IMR-90 (cell line): Measurements from ENCODE around the gene C11orf21. TPM values are rescaled to one million over a fixed set of nuclear protein-coding genes. Genes with fewer than 3 reads are reported as not detected.

Experiments used
- ATAC-seq: fragments of 200-7000 bp; cut with Tn5 transposase; 2 replicates; pipeline ENCODE4 v1.9.1; 2020; ENCODE audit warnings: low read depth, mild to moderate bottlenecking, moderate library complexity
- BruUV-seq: library from RNA; stranded (reverse); fragments of 400-500 nt; replicated peaks from 2 replicates; lab custom pipeline; 2021; lab: Mats Ljungman, UMichigan
- CTCF ChIA-PET: fragments of 300-600 bp; formaldehyde crosslinking; extraction: SDS; loops from one replicate; lab custom pipeline; 2021; ENCODE audit warnings: antibody characterized with exemption; lab: Yijun Ruan, JAX
- POLR2A ChIA-PET: fragments of 300-600 bp; sonication (Branson Sonifier 250); formaldehyde crosslinking; loops from one replicate; lab custom pipeline; 2022; ENCODE audit warnings: antibody characterized with exemption; ENCODE audit not compliant: unreplicated experiment; lab: Charles Lee
- DNase-seq: peaks from one replicate; pipeline ENCODE4 v3.0.0; 2013
- H2AFZ ChIP-seq: replicated peaks from 2 replicates; pipeline ENCODE3; 2013; ENCODE audit warnings: low read length, mild to moderate bottlenecking; ENCODE audit not compliant: poor library complexity
- H2AK5ac ChIP-seq: 2 replicates; pipeline ENCODE4 v1.6.1; 2013; ENCODE audit warnings: low read depth, low read length, inconsistent platforms
- H2AK9ac ChIP-seq: replicated peaks from 2 replicates; pipeline ENCODE3; 2013; ENCODE audit warnings: mild to moderate bottlenecking, low read depth, low read length, moderate library complexity; ENCODE audit not compliant: poor library complexity
- H2BK120ac ChIP-seq: 2 replicates; pipeline ENCODE4 v1.6.1; 2013; ENCODE audit warnings: low read depth, low read length, inconsistent platforms
- H2BK15ac ChIP-seq: 3 replicates; pipeline ENCODE4 v1.6.1; 2013; ENCODE audit warnings: low read depth, low read length, inconsistent platforms
- H2BK20ac ChIP-seq: 2 replicates; pipeline ENCODE4 v1.6.1; 2013; ENCODE audit warnings: low read depth, mild to moderate bottlenecking, inconsistent platforms, low read length, moderate library complexity
- H2BK5ac ChIP-seq: 2 replicates; pipeline ENCODE4 v1.6.1; 2013; ENCODE audit warnings: mild to moderate bottlenecking, low read depth, low read length, inconsistent platforms; ENCODE audit not compliant: poor library complexity, severe bottlenecking
- H3K14ac ChIP-seq: replicated peaks from 2 replicates; pipeline ENCODE4 v1.6.1; 2013; ENCODE audit warnings: low read depth, low read length, inconsistent platforms
- H3K18ac ChIP-seq: 2 replicates; pipeline ENCODE4 v1.6.1; 2013; ENCODE audit warnings: low read depth, low read length, control low read depth
- H3K23ac ChIP-seq: 2 replicates; pipeline ENCODE4 v1.6.1; 2013; ENCODE audit warnings: low read depth, low read length, inconsistent platforms
- H3K27ac ChIP-seq: 2 replicates; pipeline ENCODE4 v1.5.1; 2013; ENCODE audit warnings: mild to moderate bottlenecking, control low read depth, low read length; ENCODE audit not compliant: insufficient read depth
- H3K27me3 ChIP-seq: 2 replicates; pipeline ENCODE4 v1.6.1; 2013; ENCODE audit warnings: low read length; ENCODE audit not compliant: control insufficient read depth, insufficient read depth
- H3K36me3 ChIP-seq: 2 replicates; pipeline ENCODE4 v1.6.1; 2013; ENCODE audit warnings: low read length, mixed read lengths; ENCODE audit not compliant: control insufficient read depth, insufficient read depth
- H3K4ac ChIP-seq: 2 replicates; pipeline ENCODE4 v1.6.1; 2013; ENCODE audit warnings: low read depth, low read length, inconsistent platforms
- H3K4me1 ChIP-seq: 2 replicates; pipeline ENCODE4 v1.6.1; 2013; ENCODE audit warnings: low read length, mixed read lengths; ENCODE audit not compliant: control insufficient read depth, insufficient read depth
- H3K4me2 ChIP-seq: 2 replicates; pipeline ENCODE4 v1.6.1; 2013; ENCODE audit warnings: low read depth, mild to moderate bottlenecking, control low read depth, low read length, moderate library complexity
- H3K4me3 ChIP-seq: 2 replicates; pipeline ENCODE4 v1.5.1; 2013; ENCODE audit warnings: low read depth, mild to moderate bottlenecking, control low read depth, low read length, moderate library complexity; ENCODE audit not compliant: insufficient read depth
- H3K56ac ChIP-seq: 2 replicates; pipeline ENCODE4 v1.6.1; 2013; ENCODE audit warnings: low read length, inconsistent platforms; ENCODE audit not compliant: insufficient read depth; ENCODE audit errors: extremely low read depth
- H3K79me1 ChIP-seq, 2 experiments: 2 replicates each; pipeline ENCODE4 v1.6.1; 2013; ENCODE audit warnings: low read length in 2 of 2, inconsistent platforms in 1 of 2, low read depth in 1 of 2
- H3K9ac ChIP-seq: 2 replicates; pipeline ENCODE4 v1.6.1; 2013; ENCODE audit warnings: low read depth, low read length, control low read depth
- H3K9me1 ChIP-seq: 2 replicates; pipeline ENCODE4 v1.6.1; 2013; ENCODE audit warnings: low read length, inconsistent platforms; ENCODE audit not compliant: insufficient read depth
- H3K9me3 ChIP-seq: 2 replicates; pipeline ENCODE4 v1.6.1; 2013; ENCODE audit warnings: low read length; ENCODE audit not compliant: control insufficient read depth, insufficient read depth
- H4K20me1 ChIP-seq: 2 replicates; pipeline ENCODE4 v1.6.1; 2013; ENCODE audit warnings: low read length, inconsistent platforms; ENCODE audit not compliant: insufficient read depth
- H4K5ac ChIP-seq: 2 replicates; pipeline ENCODE4 v1.6.1; 2013; ENCODE audit warnings: mild to moderate bottlenecking, low read depth, low read length, control low read depth
- H4K8ac ChIP-seq, 2 experiments: 2 replicates each; pipeline ENCODE4 v1.6.1; 2013; ENCODE audit warnings: low read depth in 2 of 2, low read length in 2 of 2, control low read depth in 1 of 2, inconsistent platforms in 1 of 2
- H4K91ac ChIP-seq: 2 replicates; pipeline ENCODE4 v1.6.1; 2013; ENCODE audit warnings: low read depth, low read length, inconsistent platforms; ENCODE audit not compliant: insufficient read depth
- BHLHE40 ChIP-seq: fragments of 150-350 bp; IDR thresholded peaks from 2 replicates; pipeline ENCODE4 v1.6.1; 2016; ENCODE audit warnings: mild to moderate bottlenecking, low read depth, low read length
- CEBPB ChIP-seq: IDR thresholded peaks from 2 replicates; pipeline ENCODE4 v1.6.1; 2012; ENCODE audit warnings: low read depth, low read length, improper control_type of control experiment
- MAFK ChIP-seq: IDR thresholded peaks from 2 replicates; pipeline ENCODE4 v1.6.1; 2012; ENCODE audit warnings: low read depth, low read length, improper control_type of control experiment
- MAZ ChIP-seq: IDR thresholded peaks from 2 replicates; pipeline ENCODE4 v1.6.1; 2012; ENCODE audit warnings: low read depth, mild to moderate bottlenecking, low read length, improper control_type of control experiment, moderate library complexity, borderline replicate concordance
- MXI1 ChIP-seq: IDR thresholded peaks from 2 replicates; pipeline ENCODE4 v1.6.1; 2012; ENCODE audit warnings: low read depth, mild to moderate bottlenecking, low read length, moderate library complexity, borderline replicate concordance
- NFE2L2 ChIP-seq: fragments of 150-350 bp; IDR thresholded peaks from 2 replicates; pipeline ENCODE4 v1.6.1; 2016; ENCODE audit warnings: low read depth, mild to moderate bottlenecking, low read length
- POLR2A ChIP-seq: IDR thresholded peaks from 2 replicates; pipeline ENCODE4 v1.6.1; 2012; ENCODE audit warnings: mild to moderate bottlenecking, low read depth, low read length
- RFX5 ChIP-seq: IDR thresholded peaks from 2 replicates; pipeline ENCODE4 v1.8.0; 2012; ENCODE audit warnings: low read depth, mild to moderate bottlenecking, low read length, moderate library complexity
- SMC3 ChIP-seq: fragments of 150-350 bp; IDR thresholded peaks from 2 replicates; pipeline ENCODE4 v1.6.1; 2016; ENCODE audit warnings: low read depth, mild to moderate bottlenecking, antibody characterized with exemption, low read length, moderate library complexity
- WGBS, 2 experiments: methylation state at CpG; one replicate each; pipeline versions ENCODE4 v1.1.5 to v1.1.7; 2013; ENCODE audit warnings: missing lambda C conversion rate in 2 of 2; ENCODE audit not compliant: insufficient read length in 1 of 2; ENCODE audit errors: extremely low coverage in 2 of 2; 5-methylcytosine and 5-hydroxymethylcytosine counted together
- dilution Hi-C: fragments of 300-500 bp; cut with HindIII; formaldehyde crosslinking; loops from one replicate; pipeline ENCODE4 v1.14.3; 2018; ENCODE audit warnings: low sequenced_read_pairs; ENCODE audit not compliant: unreplicated experiment
- in situ Hi-C: fragments of 300-500 bp; cut with MboI; formaldehyde crosslinking; loops from 3 replicates; pipeline ENCODE4 v1.14.3; 2019; ENCODE audit warnings: low sequenced_read_pairs, inconsistent platforms, mixed read lengths
- intact Hi-C: fragments of 100-400 bp; cut with micrococcal nuclease; formaldehyde crosslinking; loops from 2 replicates; pipeline ENCODE4 v1.10.0; 2022
- polyA plus RNA-seq, 3 experiments: library from polyadenylated mRNA; depleted of rRNA; stranded (reverse); fragments of >200 nt; gene quantifications; 2 replicates each; pipeline ENCODE4 v1.2.3, GENCODE V29; 2012; ENCODE audit warnings: low replicate concordance in 1 of 3
- total RNA-seq: library from RNA; depleted of rRNA; stranded (reverse); fragments of >200 nt; gene quantifications from 2 replicates; pipeline ENCODE4 v1.2.3, GENCODE V29; 2012
- TF ChIP-seq, protein P1 (sequence below): conservative IDR thresholded peaks from 2 replicates; pipeline ENCODE4 v1.5.1; 2012; ENCODE audit warnings: mild to moderate bottlenecking, low read depth, low read length, improper control_type of control experiment
- TF ChIP-seq, protein P2 (sequence below): fragments of 150-350 bp; IDR thresholded peaks from 2 replicates; pipeline ENCODE4 v1.6.1; 2016; ENCODE audit warnings: low read depth, mild to moderate bottlenecking, low read length, moderate library complexity, borderline replicate concordance

Gene C11orf21
- total and polyA plus RNA-seq, 2 of the 4 experiments (the other 2 are of a cell fraction): not detected

DNA sequence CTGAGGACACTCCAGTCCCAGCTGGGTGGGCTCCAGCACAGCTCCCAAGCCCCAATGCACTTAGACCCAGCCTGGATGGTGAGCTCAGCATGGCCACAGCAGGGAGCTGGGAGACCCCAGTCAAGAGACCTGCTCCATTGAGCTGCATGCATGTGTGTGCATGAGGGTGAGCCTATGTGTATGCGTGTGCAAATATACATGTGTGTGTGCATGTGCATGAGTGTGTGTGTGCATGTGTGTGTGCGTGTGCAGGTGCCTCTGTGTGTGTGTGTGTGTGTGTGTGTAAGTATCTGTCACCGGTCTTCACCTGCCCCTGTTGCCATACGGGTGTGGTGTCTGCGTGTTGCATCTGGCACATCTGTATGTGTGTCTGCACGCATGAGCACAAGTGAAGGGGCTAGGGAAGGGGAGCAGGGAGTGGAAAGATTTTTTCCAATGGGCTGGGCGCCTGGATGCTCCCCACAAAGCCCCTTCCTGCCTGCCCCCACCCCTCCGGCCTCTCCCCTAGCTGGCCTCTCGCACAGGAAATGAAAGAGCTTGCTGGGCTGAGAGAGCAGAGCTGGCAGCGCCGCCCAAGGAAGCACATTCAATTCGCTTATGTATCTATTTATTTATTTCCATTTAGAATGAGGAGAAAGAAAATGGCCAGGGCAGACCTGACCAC lies 4.2 kb upstream of the C11orf21 start:
- H3K27ac ChIP-seq: peak overlapping the region; percentile 98
- H4K20me1 ChIP-seq: peaks cover 3% of the 10 kb centered on the region; the same call in 1 of the 2 replicates
- H2BK5ac ChIP-seq: peak overlapping the region; percentile 81
- peak overlapping the region; percentile 98 for H2AK5ac ChIP-seq
- peak overlapping the region; percentile 96 for H2AK9ac ChIP-seq
- H3K9me3 ChIP-seq: no peaks in the 10 kb centered on the region
- H2BK15ac ChIP-seq: peak overlapping the region; percentile 76; the same call in 1 of the 3 replicates
- dilution Hi-C loops: no loop called here
- peak overlapping the region; percentile 93 for H2AFZ ChIP-seq
- H3K18ac ChIP-seq: peak overlapping the region; percentile 92
- H3K36me3 ChIP-seq: no peaks in the 10 kb centered on the region
- intact Hi-C loops: loop anchor here (1.0 to 2.0 kb wide), 5 partner anchors 73 to 225 kb away; partner anchors contain the start of gene TSSC4
- CTCF ChIA-PET: interaction anchor here (0.7 to 4.4 kb wide), 6 partner anchors 11 to 155 kb away, joined by 3 to 73 read pairs (median 3); no protein-coding TSS in a partner anchor
- no TSS peak for BruUV-seq
- peak overlapping the region; percentile 44; the same call in 1 of the 2 replicates for H2BK20ac ChIP-seq
- in situ Hi-C loops: no loop called here
- peak overlapping the region; percentile 85 for H2BK120ac ChIP-seq
- peak overlapping the region; percentile 87 for H3K4ac ChIP-seq
- peak overlapping the region; percentile 39; the same call in 1 of the 2 replicates for H3K56ac ChIP-seq
- no peaks in the 10 kb centered on the region for H3K27me3 ChIP-seq
- H3K9me1 ChIP-seq: peaks cover 6% of the 10 kb centered on the region
- H3K14ac ChIP-seq: peak overlapping the region; percentile 84
- H3K9ac ChIP-seq: peak overlapping the region; percentile 75
- no peak for TF ChIP-seq CEBPB
- no peak for TF ChIP-seq BHLHE40
- no peak for TF ChIP-seq RFX5
- no peak for TF ChIP-seq MXI1
- TF ChIP-seq SMC3: no peak
- no peak for TF ChIP-seq MAFK
- TF ChIP-seq, protein P1, sequence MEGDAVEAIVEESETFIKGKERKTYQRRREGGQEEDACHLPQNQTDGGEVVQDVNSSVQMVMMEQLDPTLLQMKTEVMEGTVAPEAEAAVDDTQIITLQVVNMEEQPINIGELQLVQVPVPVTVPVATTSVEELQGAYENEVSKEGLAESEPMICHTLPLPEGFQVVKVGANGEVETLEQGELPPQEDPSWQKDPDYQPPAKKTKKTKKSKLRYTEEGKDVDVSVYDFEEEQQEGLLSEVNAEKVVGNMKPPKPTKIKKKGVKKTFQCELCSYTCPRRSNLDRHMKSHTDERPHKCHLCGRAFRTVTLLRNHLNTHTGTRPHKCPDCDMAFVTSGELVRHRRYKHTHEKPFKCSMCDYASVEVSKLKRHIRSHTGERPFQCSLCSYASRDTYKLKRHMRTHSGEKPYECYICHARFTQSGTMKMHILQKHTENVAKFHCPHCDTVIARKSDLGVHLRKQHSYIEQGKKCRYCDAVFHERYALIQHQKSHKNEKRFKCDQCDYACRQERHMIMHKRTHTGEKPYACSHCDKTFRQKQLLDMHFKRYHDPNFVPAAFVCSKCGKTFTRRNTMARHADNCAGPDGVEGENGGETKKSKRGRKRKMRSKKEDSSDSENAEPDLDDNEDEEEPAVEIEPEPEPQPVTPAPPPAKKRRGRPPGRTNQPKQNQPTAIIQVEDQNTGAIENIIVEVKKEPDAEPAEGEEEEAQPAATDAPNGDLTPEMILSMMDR: no peak
- TF ChIP-seq, protein P2, sequence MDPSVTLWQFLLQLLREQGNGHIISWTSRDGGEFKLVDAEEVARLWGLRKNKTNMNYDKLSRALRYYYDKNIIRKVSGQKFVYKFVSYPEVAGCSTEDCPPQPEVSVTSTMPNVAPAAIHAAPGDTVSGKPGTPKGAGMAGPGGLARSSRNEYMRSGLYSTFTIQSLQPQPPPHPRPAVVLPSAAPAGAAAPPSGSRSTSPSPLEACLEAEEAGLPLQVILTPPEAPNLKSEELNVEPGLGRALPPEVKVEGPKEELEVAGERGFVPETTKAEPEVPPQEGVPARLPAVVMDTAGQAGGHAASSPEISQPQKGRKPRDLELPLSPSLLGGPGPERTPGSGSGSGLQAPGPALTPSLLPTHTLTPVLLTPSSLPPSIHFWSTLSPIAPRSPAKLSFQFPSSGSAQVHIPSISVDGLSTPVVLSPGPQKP: no peak
- TF ChIP-seq MAZ: no peak
- TF ChIP-seq NFE2L2: no peak
- no peak for TF ChIP-seq POLR2A
- H4K8ac ChIP-seq: peak overlapping the region; percentile 77 to 91
- peak overlapping the region; percentile 68 for H3K23ac ChIP-seq
- peak; percentile 40 for ATAC-seq
- H4K5ac ChIP-seq: peak overlapping the region; percentile 82
- DNase-seq: peak; percentile 47
- H3K79me1 ChIP-seq: no peaks in the 10 kb centered on the region
- H3K4me2 ChIP-seq: peak overlapping the region; percentile 83
- peaks cover 11% of the 10 kb centered on the region for H3K4me1 ChIP-seq
- POLR2A ChIA-PET: interaction anchor here (0.7 kb wide), 1 partner anchor 116 kb away, joined by 8 read pairs; no protein-coding TSS in a partner anchor
- 33% methylated on average over 1 of the region's 12 CpGs; no CpG with 5 or more reads in 1 of the 2 experiments for WGBS, 2 experiments
- H3K4me3 ChIP-seq: no peak overlapping the region
- H4K91ac ChIP-seq: peak overlapping the region; percentile 81
